PC-3 (cell line): ENCODE results near the gene UPK2. TPM values are rescaled to one million over a fixed set of nuclear protein-coding genes. Genes with fewer than 3 reads are reported as not detected.

Source experiments
- ATAC-seq: fragments of 200-7000 bp; cut with Tn5 transposase; 2 replicates; pipeline ENCODE4 v1.9.1; 2020; ENCODE audit warnings: mild to moderate bottlenecking, moderate library complexity
- BruUV-seq: library from RNA; stranded (reverse); fragments of 400-500 nt; replicated peaks from 2 replicates; lab custom pipeline; 2021; lab: Mats Ljungman, UMichigan
- CTCF ChIA-PET: fragments of 300-600 bp; sonication (Branson Sonifier 250); formaldehyde crosslinking; loops from one replicate; lab custom pipeline; 2022; ENCODE audit warnings: antibody characterized with exemption; lab: Charles Lee
- POLR2A ChIA-PET: fragments of 300-600 bp; sonication (Branson Sonifier 250); formaldehyde crosslinking; loops from one replicate; lab custom pipeline; 2022; ENCODE audit warnings: antibody characterized with exemption; ENCODE audit not compliant: unreplicated experiment; lab: Charles Lee
- DNase-seq: peaks from one replicate; pipeline ENCODE4 v3.0.0-alpha.2; 2015
- H2AFZ ChIP-seq: fragments of 300-600 bp; sonication (generic); 2 replicates; pipeline ENCODE4 v1.6.0; 2016; ENCODE audit warnings: antibody characterized with exemption, low read length
- H3F3A ChIP-seq: fragments of 300-600 bp; sonication (generic); one replicate; pipeline ENCODE4 v1.6.0; 2017; ENCODE audit warnings: antibody characterized with exemption, low read length, control low read depth, mild to moderate bottlenecking; ENCODE audit not compliant: unreplicated experiment
- H3K27ac ChIP-seq: fragments of 300-600 bp; sonication (generic); 2 replicates; pipeline ENCODE4 v1.5.1; 2016; ENCODE audit warnings: mild to moderate bottlenecking, low read length
- H3K27me3 ChIP-seq: fragments of 300-600 bp; sonication (generic); 2 replicates; pipeline ENCODE4 v1.6.1; 2016; ENCODE audit warnings: low read length, mixed read lengths
- H3K36me3 ChIP-seq: fragments of 300-600 bp; sonication (generic); 2 replicates; pipeline ENCODE4 v1.6.1; 2016; ENCODE audit warnings: low read depth, mixed run types, low read length, mixed read lengths
- H3K4me1 ChIP-seq: fragments of 300-600 bp; sonication (generic); 2 replicates; pipeline ENCODE4 v1.5.1; 2016; ENCODE audit warnings: low read length; ENCODE audit not compliant: insufficient read depth
- H3K4me2 ChIP-seq: fragments of 300-600 bp; sonication (generic); 2 replicates; pipeline ENCODE4 v1.6.0; 2016; ENCODE audit warnings: low read length
- H3K4me3 ChIP-seq: fragments of 300-600 bp; sonication (generic); 2 replicates; pipeline ENCODE4 v1.5.1; 2016; ENCODE audit warnings: mild to moderate bottlenecking, low read length, mixed read lengths
- H3K79me2 ChIP-seq: fragments of 300-600 bp; sonication (generic); 2 replicates; pipeline ENCODE4 v1.6.1; 2017; ENCODE audit warnings: low read length, mixed read lengths
- H3K9ac ChIP-seq: fragments of 300-600 bp; sonication (generic); 2 replicates; pipeline ENCODE4 v1.6.0; 2016; ENCODE audit warnings: mild to moderate bottlenecking, low read length
- H3K9me2 ChIP-seq: fragments of 300-600 bp; sonication (generic); replicated peaks from 2 replicates; pipeline ENCODE4 v1.6.1; 2016; ENCODE audit warnings: mixed run types, low read length, mixed read lengths
- H3K9me3 ChIP-seq: fragments of 300-600 bp; sonication (generic); 2 replicates; pipeline ENCODE4 v1.6.1; 2016; ENCODE audit warnings: low read length, mixed read lengths
- H4K20me1 ChIP-seq: fragments of 300-600 bp; sonication (generic); 2 replicates; pipeline ENCODE4 v1.6.1; 2016; ENCODE audit warnings: low read length, mixed read lengths
- CTCF ChIP-seq: fragments of 300-600 bp; sonication (generic); conservative IDR thresholded peaks from 2 replicates; pipeline ENCODE4 v1.5.1; 2017; ENCODE audit warnings: antibody characterized with exemption, low read depth, mild to moderate bottlenecking, low read length
- EZH2 ChIP-seq: fragments of 300-600 bp; sonication (generic); IDR thresholded peaks from one replicate; pipeline ENCODE4 v1.6.1; 2017; ENCODE audit warnings: antibody characterized with exemption, mild to moderate bottlenecking, low read length; ENCODE audit not compliant: unreplicated experiment
- EZH2phosphoT487 ChIP-seq: fragments of 300-600 bp; sonication (generic); IDR thresholded peaks from 2 replicates; pipeline ENCODE4 v1.6.1; 2018; ENCODE audit warnings: mild to moderate bottlenecking, antibody characterized with exemption, low read length, borderline replicate concordance
- intact Hi-C: fragments of 100-400 bp; cut with micrococcal nuclease; formaldehyde crosslinking; loops from 2 replicates; pipeline ENCODE4 v1.9.0; 2023
- total RNA-seq: library from RNA; depleted of rRNA; stranded (reverse); fragments of >200 nt; gene quantifications from 2 replicates; pipeline ENCODE4 v1.2.3, GENCODE V29; 2014

The UPK2 gene
- total RNA-seq, 1 experiment from 2014 or later: 0.44 TPM

GRCh38 chr11:118928101-118928869 is 27.8 kb upstream of the UPK2 start:
- CTCF ChIA-PET: interaction anchor here (0.5 to 1.4 kb wide), 5 partner anchors 15 to 269 kb away, joined by 3 to 10 read pairs (median 3); no protein-coding TSS in a partner anchor
- Histone ChIP-seq H3K36me3 (no peaks in the 10 kb centered on the region), H3K4me2 (peak overlapping the region; percentile 97), H3K27ac (peak overlapping the region; percentile 78), H3K9me3 (no peaks in the 10 kb centered on the region), H3F3A (no peaks in the 10 kb centered on the region), H3K27me3 (no peaks in the 10 kb centered on the region), H3K9me2 (no peaks in the 10 kb centered on the region), H3K9ac (peak overlapping the region; percentile 75), H4K20me1 (peaks cover 14% of the 10 kb centered on the region), H2AFZ (peak overlapping the region; percentile 89), H3K4me1 (peaks cover 41% of the 10 kb centered on the region), H3K4me3 (peak overlapping the region; percentile 87), H3K79me2 (peaks cover 40% of the 10 kb centered on the region)
- BruUV-seq: TSS peak; percentile 19
- POLR2A ChIA-PET: no interaction called here
- ATAC-seq: peak; percentile 52
- DNase-seq: peak; percentile 98
- TF ChIP-seq CTCF: peak; percentile 97
- TF ChIP-seq EZH2phosphoT487: no peak
- no peak for TF ChIP-seq EZH2
- intact Hi-C loops: loop anchor here (1.0 kb wide), 2 partner anchors 21 to 136 kb away; no protein-coding TSS in a partner anchor

GRCh38 chr11:118928870-118929500 is 27.1 kb upstream of the UPK2 start:
- Histone ChIP-seq H3K27me3 (no peaks in the 10 kb centered on the region), H3K4me1 (peaks cover 45% of the 10 kb centered on the region), H2AFZ (peak overlapping the region; percentile 89), H3K79me2 (peaks cover 33% of the 10 kb centered on the region), H3K9ac (peak overlapping the region; percentile 75), H3K9me2 (no peaks in the 10 kb centered on the region), H3K4me3 (peak overlapping the region; percentile 87), H3K27ac (peak overlapping the region; percentile 78), H3K4me2 (peak overlapping the region; percentile 97), H3K9me3 (no peaks in the 10 kb centered on the region), H4K20me1 (peaks cover 7% of the 10 kb centered on the region), H3F3A (no peaks in the 10 kb centered on the region), H3K36me3 (no peaks in the 10 kb centered on the region)
- CTCF ChIA-PET: interaction anchor here (0.9 to 1.4 kb wide), 2 partner anchors 20 to 239 kb away, joined by 3 to 5 read pairs; no protein-coding TSS in a partner anchor
- intact Hi-C loops: loop anchor here (1.0 kb wide), 2 partner anchors 22 to 137 kb away; no protein-coding TSS in a partner anchor
- no TSS peak for BruUV-seq
- DNase-seq: peak; percentile 71
- ATAC-seq: peak; percentile 4
- TF ChIP-seq CTCF: 0 out of 2 replicates have a peak, but pooled peaks have one; percentile 21
- no peak for TF ChIP-seq EZH2
- POLR2A ChIA-PET: interaction anchor here (0.6 kb wide), 1 partner anchor 13 kb away, joined by 5 read pairs; no protein-coding TSS in a partner anchor
